OCI-LY1 (cell line): Measurements from ENCODE around the gene GPR137B.

ENCODE experiments used
- EZH2 ChIP-seq: fragments of 200-600 bp; sonication (generic), shearing (Covaris generic); IDR thresholded peaks from 2 replicates; pipeline ENCODE4 v1.8.0; 2017; ENCODE audit warnings: borderline replicate concordance, mixed run types, mild to moderate bottlenecking, antibody characterized with exemption, low read length, moderate library complexity, mixed read lengths
- TF ChIP-seq, protein P1 (sequence below): fragments of 200-600 bp; sonication (generic), shearing (Covaris generic); IDR thresholded peaks from 2 replicates; pipeline ENCODE4 v1.5.1; 2017; ENCODE audit warnings: mild to moderate bottlenecking, antibody characterized with exemption, low read length, moderate library complexity, mixed read lengths

DNA sequence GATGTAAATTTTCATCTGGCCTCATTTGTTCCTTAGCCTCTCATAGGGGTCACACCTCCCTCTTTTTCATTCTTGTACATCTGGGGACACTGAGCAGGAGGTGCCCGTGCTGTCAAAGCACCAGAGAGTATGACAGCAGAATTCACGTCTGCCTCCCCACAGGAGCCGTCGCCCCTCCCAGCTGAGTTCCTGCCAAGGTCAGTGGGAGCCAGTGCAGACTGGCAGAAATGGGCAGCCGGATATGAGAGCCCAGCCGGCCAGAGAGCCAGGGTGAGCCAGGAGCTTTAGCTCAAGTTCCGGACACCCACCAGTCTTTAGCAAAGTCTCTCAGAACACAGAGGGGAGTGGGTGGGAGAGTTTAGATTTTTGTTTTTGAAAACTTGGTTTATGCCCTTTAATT, 21.9 kb downstream of the GPR137B start:
- TF ChIP-seq, protein P1, sequence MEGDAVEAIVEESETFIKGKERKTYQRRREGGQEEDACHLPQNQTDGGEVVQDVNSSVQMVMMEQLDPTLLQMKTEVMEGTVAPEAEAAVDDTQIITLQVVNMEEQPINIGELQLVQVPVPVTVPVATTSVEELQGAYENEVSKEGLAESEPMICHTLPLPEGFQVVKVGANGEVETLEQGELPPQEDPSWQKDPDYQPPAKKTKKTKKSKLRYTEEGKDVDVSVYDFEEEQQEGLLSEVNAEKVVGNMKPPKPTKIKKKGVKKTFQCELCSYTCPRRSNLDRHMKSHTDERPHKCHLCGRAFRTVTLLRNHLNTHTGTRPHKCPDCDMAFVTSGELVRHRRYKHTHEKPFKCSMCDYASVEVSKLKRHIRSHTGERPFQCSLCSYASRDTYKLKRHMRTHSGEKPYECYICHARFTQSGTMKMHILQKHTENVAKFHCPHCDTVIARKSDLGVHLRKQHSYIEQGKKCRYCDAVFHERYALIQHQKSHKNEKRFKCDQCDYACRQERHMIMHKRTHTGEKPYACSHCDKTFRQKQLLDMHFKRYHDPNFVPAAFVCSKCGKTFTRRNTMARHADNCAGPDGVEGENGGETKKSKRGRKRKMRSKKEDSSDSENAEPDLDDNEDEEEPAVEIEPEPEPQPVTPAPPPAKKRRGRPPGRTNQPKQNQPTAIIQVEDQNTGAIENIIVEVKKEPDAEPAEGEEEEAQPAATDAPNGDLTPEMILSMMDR: no peak
- no peak for TF ChIP-seq EZH2
